GM18507 (cell line): Measurements from ENCODE around the gene SLC25A33.

ENCODE experiments used
- DNase-seq: peaks from one replicate; pipeline ENCODE4 v3.0.0; 2011; ENCODE audit warnings: low read depth; ENCODE audit not compliant: insufficient read length; ENCODE audit errors: extremely low spot score
- FAIRE-seq: peaks from 2 replicates; lab custom pipeline; 2011; peaks lifted over from hg19 to GRCh38; lab: Jason Lieb, UNC

Gene SLC25A33

GRCh38 chr1:9576903-9577302, 37.6 kb downstream of the SLC25A33 start:
- DNase-seq = no peak
- no peak for FAIRE-seq

GRCh38 chr1:9577423-9577822, 38.2 kb downstream of the SLC25A33 start:
- DNase-seq = no peak
- FAIRE-seq = no peak

GRCh38 chr1:9580942-9581341, 41.7 kb downstream of the SLC25A33 start:
- DNase-seq = no peak
- FAIRE-seq = no peak

GRCh38 chr1:9586147-9586766, 47.0 kb downstream of the SLC25A33 start:
- DNase-seq = no peak
- no peak for FAIRE-seq

- peak; percentile 88 for DNase-seq
- FAIRE-seq = peak; percentile 84
Measured at GRCh38 chr1:9588551-9589143, 49.4 kb downstream of the SLC25A33 start, which contains the start of gene TMEM201. Gene TMEM201, plus strand, starts transcription at chr1:9588911. Its CDS starts 20 bp downstream, at chr1:9588931.

- FAIRE-seq (peak; percentile 52), DNase-seq (no peak)
Measured at GRCh38 chr1:9589144-9589718, 50.0 kb downstream of the SLC25A33 start.

- no peak for FAIRE-seq
- DNase-seq = no peak
Measured at GRCh38 chr1:9589719-9590157, 50.5 kb downstream of the SLC25A33 start.

- no peak for FAIRE-seq
- DNase-seq = no peak
Measured at GRCh38 chr1:9590201-9590600, 50.9 kb downstream of the SLC25A33 start.

GRCh38 chr1:9590945-9591668, 51.8 kb downstream of the SLC25A33 start:
- no peak for DNase-seq
- peak; percentile 38 for FAIRE-seq

- no peak for FAIRE-seq
- DNase-seq = no peak
Measured at GRCh38 chr1:9591669-9592509, 52.6 kb downstream of the SLC25A33 start.

- FAIRE-seq = no peak
Measured at GRCh38 chr1:9592510-9593075, 53.3 kb downstream of the SLC25A33 start.

GRCh38 chr1:9593147-9593491, 53.9 kb downstream of the SLC25A33 start:
- FAIRE-seq = no peak
- DNase-seq = no peak

More at GRCh38 chr1:9592510-9593075, 53.3 kb downstream of the SLC25A33 start:
- no peak for DNase-seq

- FAIRE-seq (peak; percentile 90), DNase-seq (peak; percentile 63)
Measured at GRCh38 chr1:9593492-9594465, 54.5 kb downstream of the SLC25A33 start.

- FAIRE-seq = no peak
Measured at GRCh38 chr1:9594471-9595155, 55.3 kb downstream of the SLC25A33 start.

GRCh38 chr1:9595156-9595967, 56.1 kb downstream of the SLC25A33 start:
- DNase-seq (no peak), FAIRE-seq (no peak)

More at GRCh38 chr1:9594471-9595155, 55.3 kb downstream of the SLC25A33 start:
- no peak for DNase-seq

- no peak for FAIRE-seq
- no peak for DNase-seq
Measured at GRCh38 chr1:9595968-9596340, 56.7 kb downstream of the SLC25A33 start.
